ENCODE measurements around the gene XIRP2. TPM values are rescaled to one million over a fixed set of nuclear protein-coding genes. Genes with fewer than 3 reads are reported as not detected.

XIRP2 gene
- polyA plus RNA-seq, 4 donors: 0.05 to 0.15 (median 0.11) TPM

DNA sequence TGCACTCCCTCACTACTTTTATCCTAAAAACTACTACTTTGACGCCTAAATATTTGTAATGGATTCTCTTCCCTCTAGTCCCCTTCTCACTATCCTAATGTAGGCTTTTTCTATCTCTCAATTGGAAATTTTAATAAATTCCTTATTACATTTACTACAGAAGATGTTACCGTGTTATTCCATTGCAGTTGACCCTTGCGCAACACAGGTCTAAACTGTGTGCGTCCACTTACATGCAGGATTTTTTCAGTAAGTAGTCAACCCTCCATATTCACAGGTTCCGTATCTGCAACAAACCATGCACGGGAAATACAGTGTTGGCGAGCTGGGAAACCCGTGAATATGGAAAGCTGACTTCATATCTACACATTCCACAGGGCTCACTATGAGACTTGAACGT, 239.8 kb downstream of the XIRP2 start:
- no peak for DNase-seq (ENCODE audit: low read depth in 4 of 4, low spot score in 3 of 4)

DNA sequence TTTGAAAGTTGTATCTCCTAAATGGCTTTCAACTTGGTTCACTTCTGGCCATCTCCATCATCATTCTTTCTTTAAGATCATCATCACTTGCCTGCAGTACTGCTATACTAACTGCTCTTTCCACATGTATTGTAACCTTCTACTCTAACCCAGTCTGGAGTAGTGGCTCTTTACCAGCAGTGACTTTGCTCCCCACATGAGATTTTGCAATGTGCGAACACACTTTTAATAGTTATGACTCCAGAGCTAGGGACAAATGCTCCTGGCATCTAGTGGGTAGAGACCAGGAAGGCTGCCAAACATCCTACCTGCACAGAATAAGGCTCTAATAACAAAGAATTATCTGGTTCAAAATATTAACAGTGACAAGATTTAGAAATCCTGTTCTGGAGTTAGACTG, 243.8 kb downstream of the XIRP2 start:
- DNase-seq (ENCODE audit: low read depth in 4 of 4, low spot score in 3 of 4): no peak

DNA sequence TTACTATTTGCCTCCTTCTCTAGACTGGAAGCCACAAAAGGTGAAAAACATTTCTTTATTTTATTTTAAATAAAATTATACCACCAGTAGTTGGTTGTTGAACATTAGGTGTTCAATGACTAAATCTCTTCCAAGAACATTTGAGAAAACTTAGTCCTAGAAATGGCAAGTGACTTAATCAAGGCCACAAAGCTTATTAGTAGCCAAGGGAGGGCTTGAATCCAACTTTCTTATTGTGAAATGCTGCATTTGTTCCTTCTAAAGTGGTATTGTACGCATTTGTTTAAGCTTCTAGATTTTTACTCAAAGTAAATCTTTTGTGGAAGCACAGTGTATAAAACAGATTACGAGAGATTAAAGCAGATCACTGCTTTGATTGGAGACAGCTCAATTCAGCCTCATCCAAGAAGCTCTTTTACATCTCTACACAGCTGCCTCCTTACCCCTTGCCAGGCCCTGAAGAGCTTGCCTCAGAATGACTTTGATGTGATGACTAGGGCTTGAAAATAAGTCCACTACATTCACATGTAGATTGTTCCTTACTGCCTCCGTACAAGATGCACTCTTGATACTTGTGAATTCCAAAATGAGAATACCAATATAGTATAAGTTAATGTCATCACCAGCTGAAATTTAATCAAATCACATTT, 244.8 kb downstream of the XIRP2 start:
- no peak for DNase-seq (ENCODE audit: low read depth in 4 of 4, low spot score in 3 of 4)

DNA sequence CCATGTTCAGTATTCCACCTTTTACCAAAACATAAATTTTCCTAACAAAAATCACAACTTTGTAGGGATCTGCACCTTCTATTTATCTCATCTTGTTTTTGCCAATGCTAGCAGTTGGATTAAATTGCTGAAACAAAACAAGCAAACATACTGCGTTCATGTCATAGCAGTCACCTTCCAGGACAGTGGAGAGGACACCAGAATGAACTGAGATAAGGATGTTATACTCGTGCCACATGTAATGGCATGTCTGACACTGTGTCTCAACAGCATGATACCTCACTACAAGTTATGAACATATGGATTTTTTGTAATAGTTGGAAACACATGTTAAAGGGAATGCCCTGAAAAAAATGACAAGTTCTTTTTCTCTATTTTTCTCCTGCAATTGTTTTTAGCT, 245.3 kb downstream of the XIRP2 start:
- DNase-seq (ENCODE audit: low read depth in 4 of 4, low spot score in 3 of 4): no peak

DNA sequence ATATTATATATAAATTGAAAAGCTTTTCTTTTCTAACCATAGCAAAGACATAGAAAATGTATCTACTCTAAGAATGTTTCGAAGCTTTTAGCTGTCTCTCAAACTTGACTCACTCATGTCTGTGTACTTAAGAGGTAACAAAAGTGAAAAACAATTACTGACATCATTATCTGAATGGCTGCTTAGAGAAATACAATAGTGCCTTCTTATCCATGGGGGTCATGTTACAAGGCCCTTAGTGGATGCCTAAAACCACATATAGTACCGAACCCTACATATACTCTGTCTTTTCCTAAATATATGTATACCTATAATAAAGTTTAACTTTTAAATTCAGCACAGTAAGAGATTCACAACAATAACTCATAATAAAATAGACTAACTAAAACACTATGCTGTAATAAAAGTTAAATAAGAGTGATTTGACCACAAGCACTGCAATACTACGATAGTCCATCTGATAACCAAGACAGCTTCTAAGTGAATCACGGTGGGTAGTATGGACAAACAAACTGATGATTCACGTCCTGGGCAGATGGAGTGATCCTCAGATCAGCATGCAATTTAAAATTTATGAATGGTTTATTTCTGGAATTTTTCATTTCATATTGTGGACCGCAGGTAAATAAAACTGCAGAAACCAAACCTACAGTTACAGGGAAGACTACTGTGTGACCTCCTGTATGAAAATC, 246.2 kb downstream of the XIRP2 start:
- DNase-seq (ENCODE audit: low read depth in 4 of 4, low spot score in 3 of 4): no peak

DNA sequence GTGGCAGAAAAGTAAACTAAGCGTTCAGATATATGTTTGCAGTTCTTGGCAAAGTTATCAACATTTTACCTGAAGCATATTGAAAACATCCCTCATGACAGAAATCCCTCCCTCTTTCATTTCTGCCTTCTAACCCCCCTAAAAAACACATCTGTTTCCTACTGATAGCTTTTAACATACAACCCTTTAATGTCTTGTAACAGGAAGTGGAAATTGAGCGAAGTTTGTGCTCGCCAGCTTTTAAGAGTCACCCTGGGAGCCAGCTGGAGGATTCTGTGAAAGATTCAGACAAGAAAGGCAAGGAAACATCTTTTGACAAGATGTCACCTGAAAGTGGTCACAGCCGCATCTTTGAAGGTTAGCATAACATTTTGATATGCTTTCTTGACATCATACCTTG, 247.4 kb downstream of the XIRP2 start:
- no peak for DNase-seq (ENCODE audit: low read depth in 4 of 4, low spot score in 3 of 4)

DNA sequence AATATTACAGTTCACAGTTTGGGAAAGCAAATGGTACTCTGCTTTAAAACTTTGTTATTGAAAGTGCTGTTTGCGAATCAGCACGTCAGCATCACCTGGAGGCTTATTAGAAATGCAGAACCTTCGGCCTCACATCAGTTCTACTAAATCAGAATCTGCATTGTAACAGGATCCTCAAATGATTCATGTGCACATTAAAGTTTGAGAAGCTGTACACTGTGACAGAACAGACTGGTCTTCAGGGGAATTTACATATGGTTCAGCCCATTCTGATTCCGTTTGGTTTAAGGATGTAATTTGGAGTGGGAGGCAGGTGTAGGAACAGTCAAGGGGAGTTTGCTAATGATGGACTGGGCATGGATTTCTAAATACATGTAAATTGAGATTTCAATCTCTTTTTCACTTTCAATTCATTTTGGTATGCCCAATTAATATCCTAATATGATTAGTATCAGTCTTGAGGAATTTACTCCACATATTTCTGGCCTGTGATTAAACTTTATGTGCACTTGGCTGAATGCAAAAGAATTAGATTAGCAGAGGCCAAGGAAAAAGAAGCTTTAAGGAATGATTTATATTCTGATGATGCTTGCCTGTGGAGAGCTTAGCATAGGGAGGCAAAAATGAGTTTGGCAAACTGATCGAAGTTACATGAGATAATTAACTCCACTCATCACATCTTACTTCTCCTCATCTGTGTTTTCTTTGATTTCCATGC, 248.8 kb downstream of the XIRP2 start:
- DNase-seq (ENCODE audit: low read depth in 4 of 4, low spot score in 3 of 4): no peak

DNA sequence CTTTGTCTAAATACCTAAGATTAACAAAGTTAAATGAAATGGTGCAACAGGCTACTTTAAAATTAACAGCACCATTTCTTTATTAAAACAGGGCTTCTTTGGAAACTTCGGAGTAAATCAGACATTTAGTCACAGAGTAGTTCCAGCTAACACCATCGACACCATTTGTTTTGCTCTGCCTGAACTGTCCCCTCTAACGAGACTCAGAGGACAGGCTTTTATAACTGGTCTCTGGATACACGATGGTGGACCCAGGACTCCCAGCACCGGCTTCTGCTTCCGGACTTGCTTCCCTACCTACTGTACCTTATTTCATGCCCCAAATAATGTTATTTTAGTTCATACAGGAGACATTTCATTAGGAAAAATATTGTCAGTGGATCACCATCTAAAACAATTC, 252.1 kb downstream of the XIRP2 start:
- no peak for DNase-seq (ENCODE audit: low read depth in 4 of 4, low spot score in 3 of 4)

DNA sequence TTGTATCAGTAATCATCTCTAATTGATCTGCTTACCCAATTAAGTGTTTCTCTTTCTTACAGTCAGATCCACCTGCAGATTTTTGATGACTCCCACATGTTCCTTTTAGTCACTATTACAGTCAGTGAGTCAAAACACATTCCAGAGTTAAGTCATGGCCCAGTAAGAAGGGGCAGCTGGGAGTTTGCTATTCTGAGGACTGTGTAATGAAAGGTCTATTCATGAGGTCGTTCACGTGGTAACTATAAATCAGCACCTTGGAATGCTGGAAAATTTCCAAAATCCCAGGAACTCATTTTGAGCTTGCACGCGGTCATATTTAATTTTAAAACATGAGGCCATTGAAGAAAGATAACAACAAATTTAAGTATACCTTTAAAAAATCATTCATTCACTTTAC, 252.5 kb downstream of the XIRP2 start:
- peak; percentile 38 to 70 (median 67) for DNase-seq (ENCODE audit: low read depth in 4 of 4, low spot score in 3 of 4)

DNA sequence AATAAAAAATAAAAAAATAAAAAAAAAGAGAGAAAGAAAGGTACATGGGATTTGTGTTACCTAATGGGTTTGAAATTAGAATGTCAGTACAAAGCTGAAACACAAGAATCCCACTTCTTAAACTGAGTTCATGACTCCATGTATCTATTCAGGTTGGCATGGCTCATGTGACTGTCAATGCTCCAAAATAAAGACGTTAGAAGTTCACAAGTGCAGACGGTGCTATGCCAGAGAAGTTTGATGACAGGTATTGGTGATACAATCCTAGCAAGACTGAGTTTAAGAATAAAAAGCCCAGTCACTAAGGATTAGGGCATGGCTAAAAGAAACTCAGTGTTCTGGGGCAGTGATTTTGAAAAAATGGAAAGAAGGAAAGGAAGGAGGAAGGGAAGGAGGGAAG, 254.3 kb downstream of the XIRP2 start:
- no peak for DNase-seq (ENCODE audit: low read depth in 4 of 4, low spot score in 3 of 4)

DNA sequence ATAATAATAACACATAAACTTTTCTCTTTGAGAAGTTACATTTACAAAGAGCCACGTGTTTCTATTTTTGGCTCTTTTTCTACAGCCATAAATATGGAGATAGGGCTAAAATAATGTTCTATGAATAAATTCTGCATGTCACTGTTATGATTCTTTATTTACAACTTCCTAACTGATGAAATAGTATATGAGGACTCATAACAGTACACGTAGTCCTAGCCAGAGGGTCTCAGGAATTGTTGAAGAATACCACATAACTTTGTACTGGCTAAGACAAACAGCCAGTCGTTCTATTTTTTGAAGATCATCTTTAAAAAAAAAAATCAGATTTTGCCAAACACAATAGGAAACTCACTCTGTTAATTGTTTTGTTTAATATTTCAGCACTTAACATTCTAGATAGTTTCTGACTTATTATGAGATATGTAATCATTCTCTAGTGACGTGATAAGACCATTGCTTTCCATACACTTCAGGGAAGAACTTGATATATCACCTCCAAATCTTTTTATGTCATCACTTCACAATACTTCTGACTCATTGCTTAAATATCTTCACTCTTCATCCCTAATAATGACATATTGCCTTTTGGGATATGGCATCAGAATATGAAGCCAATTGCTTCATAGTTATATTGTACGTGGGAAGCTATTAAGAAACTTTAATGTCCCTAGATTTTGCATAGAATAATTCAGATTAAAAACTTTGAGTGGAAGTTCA, 256.1 kb downstream of the XIRP2 start:
- DNase-seq (ENCODE audit: low read depth in 4 of 4, low spot score in 3 of 4): no peak

DNA sequence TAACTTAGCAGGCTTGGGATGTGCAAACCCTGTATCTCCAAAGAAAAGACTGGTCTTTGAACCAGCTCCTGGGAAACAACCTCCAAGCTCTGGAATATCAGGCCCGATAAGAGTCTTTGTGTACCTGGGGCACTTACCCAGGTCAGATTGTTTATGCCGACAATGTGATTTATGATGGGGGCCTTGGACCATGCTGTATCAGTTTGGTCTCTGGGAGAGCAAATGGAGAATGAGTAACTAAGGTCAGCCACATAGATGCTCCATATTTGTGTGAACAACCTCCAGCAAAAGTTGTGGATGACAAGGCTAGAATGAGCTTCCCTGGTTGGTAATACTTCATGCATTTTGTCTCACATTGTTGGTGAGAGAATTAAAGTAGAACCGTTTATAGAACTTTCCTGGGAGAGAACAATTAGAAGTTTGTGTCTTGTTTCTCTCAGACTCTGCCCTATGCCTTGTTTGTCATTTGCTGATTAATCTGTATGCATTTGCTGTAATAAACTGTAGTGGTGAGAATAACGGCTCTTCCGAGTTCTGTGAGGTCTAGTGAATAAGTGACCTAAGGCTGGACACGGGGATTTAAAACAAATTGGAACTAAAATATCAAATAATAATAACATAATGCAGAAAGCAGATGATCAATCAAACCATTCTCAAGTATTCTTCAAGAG, 259.1 kb downstream of the XIRP2 start:
- DNase-seq (ENCODE audit: low read depth in 4 of 4, low spot score in 3 of 4): no peak

DNA sequence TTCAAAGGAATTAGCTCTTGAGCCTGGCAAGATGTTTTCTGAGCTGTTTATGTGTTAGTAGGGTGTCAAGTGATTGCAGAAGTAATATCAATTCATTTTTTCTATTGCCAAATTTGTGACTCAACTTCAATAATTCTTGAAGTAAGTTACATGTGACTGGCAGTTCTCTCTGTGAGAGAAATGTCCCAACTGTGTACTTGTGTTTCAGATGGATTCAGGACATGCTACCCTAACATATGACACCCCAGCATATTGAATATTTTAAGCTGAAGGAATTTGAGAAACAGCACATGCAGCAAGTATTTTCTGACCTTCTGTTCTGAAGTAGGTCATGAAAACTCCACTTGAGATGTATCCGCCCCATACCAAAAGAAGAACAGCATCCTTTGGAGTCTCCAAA, 263.6 kb downstream of the XIRP2 start:
- no peak for DNase-seq (ENCODE audit: low read depth in 4 of 4, low spot score in 3 of 4)

DNA sequence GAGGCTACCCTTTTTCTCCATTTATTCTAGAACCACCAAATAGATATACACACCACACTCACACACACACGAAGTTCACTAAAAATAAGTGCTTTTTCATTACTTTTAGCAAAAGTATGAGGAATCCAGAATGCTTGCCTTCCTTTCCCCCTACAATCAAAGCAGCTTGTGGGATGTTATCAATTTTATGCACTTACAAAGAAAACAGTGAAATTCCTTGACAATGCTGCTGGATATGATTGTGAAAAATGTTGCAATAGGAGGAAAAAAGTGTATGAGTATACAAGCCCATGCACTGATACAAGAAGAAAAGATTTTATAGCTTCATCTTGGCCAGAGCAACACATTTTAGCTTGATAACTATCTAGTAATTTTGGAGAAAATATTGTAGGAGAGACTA, 269.2 kb downstream of the XIRP2 start:
- DNase-seq (ENCODE audit: low read depth in 4 of 4, low spot score in 3 of 4): no peak

DNA sequence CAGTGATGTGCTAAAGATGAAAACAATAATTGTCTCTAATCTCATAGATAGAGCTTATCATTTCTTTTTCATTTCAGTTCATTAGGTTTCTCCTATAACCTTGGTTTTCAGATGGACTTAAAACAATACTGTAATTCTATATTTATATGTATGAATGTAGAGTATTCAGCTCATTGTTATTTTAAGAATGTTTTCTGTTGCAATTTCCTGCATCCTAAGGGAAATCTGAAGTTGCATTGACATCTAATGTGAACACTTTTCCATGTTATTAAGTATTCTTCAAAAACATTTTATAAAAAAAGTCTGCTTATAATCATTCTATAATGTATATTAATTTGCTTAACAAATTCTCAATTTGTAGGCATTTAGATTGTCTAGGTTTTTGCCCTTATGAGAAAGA, 288.9 kb downstream of the XIRP2 start:
- no peak for DNase-seq (ENCODE audit: low read depth in 4 of 4, low spot score in 3 of 4)

DNA sequence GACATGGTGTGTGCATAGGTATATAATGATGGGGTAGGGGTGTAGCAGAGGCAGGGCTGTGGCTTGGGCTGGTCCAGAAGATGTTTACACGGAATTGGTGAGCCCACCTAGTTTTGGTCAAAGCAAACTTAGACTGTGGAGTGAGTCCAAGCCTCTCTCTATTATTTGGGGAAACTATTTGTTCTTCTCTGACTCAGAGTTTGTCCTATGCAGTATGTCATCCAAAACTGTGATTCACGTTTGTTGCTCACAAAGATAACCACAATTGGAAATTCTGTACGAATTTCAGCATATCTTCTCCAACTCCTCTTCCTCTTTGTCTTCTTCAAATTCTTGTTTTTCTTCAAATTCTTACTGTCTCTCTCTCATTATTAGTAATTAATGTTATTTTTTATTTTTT, 292.9 kb downstream of the XIRP2 start:
- DNase-seq (ENCODE audit: low read depth in 4 of 4, low spot score in 3 of 4): no peak

DNA sequence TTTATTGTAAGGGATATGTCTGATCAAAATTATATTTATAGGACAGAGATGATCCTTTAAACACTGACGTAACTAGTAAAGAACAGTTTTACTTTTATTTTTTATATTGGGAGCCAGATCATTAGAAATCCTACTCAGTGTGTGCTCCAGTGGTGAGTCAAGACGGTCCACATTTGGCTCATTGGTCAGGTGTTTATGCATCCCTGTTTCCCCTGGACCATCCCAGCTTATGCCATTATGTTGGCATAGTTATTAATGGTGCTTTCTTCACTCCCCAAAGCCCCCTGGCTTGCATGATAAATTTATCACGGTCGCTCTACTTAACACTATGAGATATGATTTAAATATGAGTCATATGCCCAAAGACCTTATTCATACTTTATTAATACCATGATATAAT, 293.4 kb downstream of the XIRP2 start:
- no peak for DNase-seq (ENCODE audit: low read depth in 4 of 4, low spot score in 3 of 4)

DNA sequence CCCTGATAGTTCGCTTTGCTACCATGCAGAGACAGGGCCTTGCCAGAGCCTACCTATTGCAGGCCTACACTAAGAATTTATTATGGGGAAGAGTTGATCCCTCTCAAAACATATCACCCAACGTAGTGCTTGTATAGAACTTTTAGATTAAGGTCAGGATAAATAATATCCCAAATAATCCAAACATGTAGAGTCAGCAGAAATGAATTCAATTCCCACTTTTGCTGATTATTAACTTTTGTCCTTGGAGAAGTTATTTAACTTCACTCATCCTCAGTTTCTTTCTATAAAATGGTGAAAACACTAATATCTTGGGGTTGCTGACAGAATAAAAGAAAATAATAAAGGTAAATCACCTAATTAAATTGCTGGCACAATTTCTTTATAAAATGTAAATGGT, 294.1 kb downstream of the XIRP2 start:
- no peak for DNase-seq (ENCODE audit: low read depth in 4 of 4, low spot score in 3 of 4)

DNA sequence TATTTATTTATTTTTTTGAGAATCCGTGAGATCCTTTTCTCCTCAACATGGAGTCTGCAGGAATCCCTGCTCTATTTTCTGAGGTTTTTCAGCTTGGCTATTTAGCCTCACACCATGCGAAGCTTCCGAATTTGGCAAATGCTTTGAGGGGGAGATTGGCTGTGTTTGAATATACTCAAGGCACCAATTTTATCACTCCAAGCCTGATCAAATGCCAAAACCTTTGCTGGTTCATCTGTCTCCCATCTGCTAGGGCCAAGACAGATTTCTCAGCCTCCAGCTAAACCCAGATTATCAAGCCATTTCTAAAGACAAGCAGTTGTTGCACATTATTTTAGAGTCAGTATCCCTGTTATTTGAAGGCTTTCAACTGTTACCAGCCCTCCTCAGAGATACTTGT, 295.7 kb downstream of the XIRP2 start:
- no peak for DNase-seq (ENCODE audit: low read depth in 4 of 4, low spot score in 3 of 4)

DNA sequence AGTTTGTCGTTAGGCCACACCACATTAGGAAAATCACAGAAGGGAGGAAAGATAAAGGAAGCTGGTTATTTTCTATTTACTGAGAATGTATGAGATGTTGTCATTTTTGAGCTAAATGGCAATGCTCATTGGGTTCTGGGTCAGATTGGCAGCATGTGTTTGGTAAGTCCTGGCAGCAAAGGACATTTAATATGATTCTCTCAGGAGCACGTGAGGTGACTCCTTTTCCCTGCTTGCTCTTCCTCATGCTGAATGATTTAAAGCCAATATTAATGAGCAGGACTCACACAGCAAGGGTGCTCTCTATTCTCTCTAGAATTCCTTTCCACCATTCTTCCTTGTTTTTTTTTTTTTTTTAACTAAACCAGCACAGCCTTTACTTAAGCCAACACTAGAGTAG, 298.2 kb downstream of the XIRP2 start:
- no peak for DNase-seq (ENCODE audit: low read depth in 4 of 4, low spot score in 3 of 4)
